A673 (cell line): ENCODE data around the gene TMC1.

ENCODE experiments used
- EZH2 ChIP-seq: fragments of 200-600 bp; sonication (generic); IDR thresholded peaks from 2 replicates; pipeline ENCODE4 v1.6.1; 2017; ENCODE audit warnings: borderline replicate concordance, low read depth, mild to moderate bottlenecking, mixed read lengths, antibody characterized with exemption, low read length; ENCODE audit not compliant: poor library complexity, severe bottlenecking
- TF ChIP-seq, protein P1 (sequence below): fragments of 300-800, 200-600 bp; sonication (generic); conservative IDR thresholded peaks from 2 replicates; pipeline ENCODE4 v1.5.1; 2017; ENCODE audit warnings: low read depth, mild to moderate bottlenecking, antibody characterized with exemption, low read length, moderate library complexity, mixed read lengths

DNA sequence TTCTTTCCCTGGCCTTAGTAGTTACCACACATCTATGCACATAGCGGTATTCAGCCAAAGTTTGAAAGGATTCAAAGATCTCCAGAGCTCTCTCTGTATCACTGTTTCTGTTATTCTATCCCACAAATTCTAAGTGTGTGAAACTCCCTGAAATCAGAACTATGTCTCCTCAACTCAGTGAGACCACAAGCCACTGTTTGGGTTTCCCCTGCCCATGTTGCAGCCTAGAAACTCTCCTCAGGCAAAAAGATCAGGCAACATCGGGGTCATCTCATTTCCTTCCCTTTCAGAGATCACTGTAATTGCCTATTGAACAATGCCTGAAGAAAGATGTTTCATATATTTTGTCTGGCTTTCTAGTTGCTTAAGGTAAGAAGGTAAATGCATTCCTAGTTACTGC, 135.6 kb downstream of the TMC1 start:
- no peak for TF ChIP-seq EZH2
- TF ChIP-seq, protein P1, sequence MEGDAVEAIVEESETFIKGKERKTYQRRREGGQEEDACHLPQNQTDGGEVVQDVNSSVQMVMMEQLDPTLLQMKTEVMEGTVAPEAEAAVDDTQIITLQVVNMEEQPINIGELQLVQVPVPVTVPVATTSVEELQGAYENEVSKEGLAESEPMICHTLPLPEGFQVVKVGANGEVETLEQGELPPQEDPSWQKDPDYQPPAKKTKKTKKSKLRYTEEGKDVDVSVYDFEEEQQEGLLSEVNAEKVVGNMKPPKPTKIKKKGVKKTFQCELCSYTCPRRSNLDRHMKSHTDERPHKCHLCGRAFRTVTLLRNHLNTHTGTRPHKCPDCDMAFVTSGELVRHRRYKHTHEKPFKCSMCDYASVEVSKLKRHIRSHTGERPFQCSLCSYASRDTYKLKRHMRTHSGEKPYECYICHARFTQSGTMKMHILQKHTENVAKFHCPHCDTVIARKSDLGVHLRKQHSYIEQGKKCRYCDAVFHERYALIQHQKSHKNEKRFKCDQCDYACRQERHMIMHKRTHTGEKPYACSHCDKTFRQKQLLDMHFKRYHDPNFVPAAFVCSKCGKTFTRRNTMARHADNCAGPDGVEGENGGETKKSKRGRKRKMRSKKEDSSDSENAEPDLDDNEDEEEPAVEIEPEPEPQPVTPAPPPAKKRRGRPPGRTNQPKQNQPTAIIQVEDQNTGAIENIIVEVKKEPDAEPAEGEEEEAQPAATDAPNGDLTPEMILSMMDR = no peak
